OCI-LY7 (cell line): ENCODE data around the gene PRDM5. TPM values are rescaled to one million over a fixed set of nuclear protein-coding genes. Genes with fewer than 3 reads are reported as not detected.

Source experiments
- BruUV-seq: library from RNA; stranded (reverse); fragments of 400-500 nt; replicated peaks from 2 replicates; lab custom pipeline; 2021; lab: Mats Ljungman, UMichigan
- CTCF ChIA-PET: fragments of 300-600 bp; sonication (Branson Sonifier 250); formaldehyde crosslinking; loops from one replicate; lab custom pipeline; 2022; ENCODE audit warnings: antibody characterized with exemption; ENCODE audit not compliant: unreplicated experiment; lab: Charles Lee
- POLR2A ChIA-PET: fragments of 300-600 bp; sonication (Branson Sonifier 250); formaldehyde crosslinking; loops from one replicate; lab custom pipeline; 2022; ENCODE audit warnings: antibody characterized with exemption; lab: Charles Lee
- DNase-seq: peaks from one replicate; pipeline ENCODE4 v3.0.0-alpha.2; 2015; ENCODE audit warnings: low spot score
- H2AFZ ChIP-seq: fragments of 200-600 bp; sonication (generic), shearing (Covaris generic); 2 replicates; pipeline ENCODE4 v1.6.1; 2014; ENCODE audit warnings: mild to moderate bottlenecking, antibody characterized with exemption, low read length, moderate library complexity
- H3K27ac ChIP-seq: fragments of 200-600 bp; sonication (generic); 2 replicates; pipeline ENCODE4 v1.5.1; 2014; ENCODE audit warnings: mixed run types, low read depth, mild to moderate bottlenecking, moderate library complexity, low read length, inconsistent platforms; ENCODE audit not compliant: poor library complexity, severe bottlenecking
- H3K36me3 ChIP-seq: fragments of 200-600 bp; sonication (generic); 2 replicates; pipeline ENCODE4 v1.6.1; 2014; ENCODE audit warnings: mild to moderate bottlenecking, antibody characterized with exemption, low read length, moderate library complexity, mixed read lengths; ENCODE audit not compliant: insufficient read depth
- H3K4me1 ChIP-seq: fragments of 200-600 bp; sonication (generic); 2 replicates; pipeline ENCODE4 v1.5.1; 2014; ENCODE audit warnings: mild to moderate bottlenecking, low read length; ENCODE audit not compliant: insufficient read depth, poor library complexity, severe bottlenecking
- H3K4me2 ChIP-seq: fragments of 200-600 bp; sonication (generic); 2 replicates; pipeline ENCODE4 v1.6.1; 2014; ENCODE audit warnings: mild to moderate bottlenecking, low read length
- H3K4me3 ChIP-seq: fragments of 200-600 bp; sonication (generic); 2 replicates; pipeline ENCODE4 v1.5.1; 2014; ENCODE audit warnings: mild to moderate bottlenecking, low read depth, low read length; ENCODE audit not compliant: poor library complexity, severe bottlenecking
- H3K79me2 ChIP-seq: fragments of 200-600 bp; sonication (generic); 2 replicates; pipeline ENCODE4 v1.6.1; 2016; ENCODE audit warnings: low read depth, mild to moderate bottlenecking, low read length, moderate library complexity, mixed read lengths; ENCODE audit not compliant: insufficient read depth
- H3K9me2 ChIP-seq: fragments of 200-600 bp; sonication (generic); 2 replicates; pipeline ENCODE4 v1.6.1; 2016; ENCODE audit warnings: mild to moderate bottlenecking, low read length, mixed read lengths; ENCODE audit not compliant: insufficient read depth
- H3K9me3 ChIP-seq: fragments of 200-600 bp; sonication (generic); 2 replicates; pipeline ENCODE4 v1.6.1; 2014; ENCODE audit warnings: mild to moderate bottlenecking, mixed run types, low read length, mixed read lengths
- H4K20me1 ChIP-seq: fragments of 200-600 bp; sonication (generic); 2 replicates; pipeline ENCODE4 v1.6.1; 2014; ENCODE audit warnings: mild to moderate bottlenecking, antibody characterized with exemption, low read length, moderate library complexity, mixed read lengths; ENCODE audit not compliant: insufficient read depth
- CTCF ChIP-seq: fragments of 200-600 bp; sonication (generic); conservative IDR thresholded peaks from 2 replicates; pipeline ENCODE4 v1.5.1; 2014; ENCODE audit warnings: mild to moderate bottlenecking, antibody characterized with exemption, low read length, moderate library complexity, mixed read lengths
- EZH2phosphoT487 ChIP-seq: fragments of 200-600 bp; sonication (generic); IDR thresholded peaks from 2 replicates; pipeline ENCODE4 v1.6.1; 2018; ENCODE audit warnings: low read depth, borderline replicate concordance, mild to moderate bottlenecking, mixed run types, antibody characterized with exemption, low read length, moderate library complexity, mixed read lengths
- intact Hi-C: fragments of 100-400 bp; cut with micrococcal nuclease; formaldehyde crosslinking; loops from one replicate; pipeline ENCODE4 v1.10.0; 2022; ENCODE audit not compliant: unreplicated experiment
- total RNA-seq, 2 experiments: library from RNA; depleted of rRNA in 1 of 2; stranded (reverse); fragments of >200 nt in 1 of 2; shearing (Covaris generic) in 1 of 2; gene quantifications; 2 replicates each; pipeline ENCODE4 v1.2.3, GENCODE V29; 2014 to 2022

Gene PRDM5
- total RNA-seq, 2 experiments from 2014 or later, result 0.22 to 0.76 TPM

- BruUV-seq, result no TSS peak
- Histone ChIP-seq H3K4me2 (no peak overlapping the region), H3K4me3 (no peak overlapping the region), H2AFZ (no peak overlapping the region), H3K79me2 (no peaks in the 10 kb centered on the region), H3K9me3 (peaks cover 8% of the 10 kb centered on the region; the same call in 1 of the 2 replicates), H3K4me1 (no peaks in the 10 kb centered on the region), H3K9me2 (no peaks in the 10 kb centered on the region), H4K20me1 (no peaks in the 10 kb centered on the region), H3K27ac (no peak overlapping the region), H3K36me3 (no peaks in the 10 kb centered on the region; the same call in 1 of the 2 replicates)
- no peak for DNase-seq
- ChIA-PET POLR2A (interaction anchor here (0.6 to 1.6 kb wide), 4 partner anchors 9 to 270 kb away, joined by 3 to 6 read pairs (median 3); no protein-coding TSS in a partner anchor), CTCF (no interaction called here)
- intact Hi-C loops, result loop anchor here (1.0 kb wide), 2 partner anchors 43 to 89 kb away; no protein-coding TSS in a partner anchor
- no peak for TF ChIP-seq CTCF
Measured at GRCh38 chr4:120808475-120809141, 113.9 kb downstream of the PRDM5 start.

GRCh38 chr4:120801137-120801758 is 121.3 kb downstream of the PRDM5 start:
- H3K9me3 ChIP-seq, result no peaks in the 10 kb centered on the region
- POLR2A ChIA-PET, result no interaction called here
- CTCF ChIA-PET, result interaction anchor here (0.6 kb wide), 1 partner anchor 497 kb away, joined by 3 read pairs; no protein-coding TSS in a partner anchor
- H3K4me2 ChIP-seq, result no peak overlapping the region
- no peak overlapping the region for H3K27ac ChIP-seq
- no peaks in the 10 kb centered on the region for H3K79me2 ChIP-seq
- H3K4me3 ChIP-seq, result no peak overlapping the region
- H3K36me3 ChIP-seq, result no peaks in the 10 kb centered on the region
- H3K4me1 ChIP-seq, result no peaks in the 10 kb centered on the region
- DNase-seq, result no peak
- H2AFZ ChIP-seq, result no peak overlapping the region
- TF ChIP-seq CTCF, result no peak
- TF ChIP-seq EZH2phosphoT487, result no peak
- BruUV-seq, result no TSS peak
- no peaks in the 10 kb centered on the region for H3K9me2 ChIP-seq
- intact Hi-C loops, result no loop called here
- no peaks in the 10 kb centered on the region for H4K20me1 ChIP-seq

GRCh38 chr4:120798570-120798969 is 124.0 kb downstream of the PRDM5 start:
- Histone ChIP-seq H3K36me3 (no peaks in the 10 kb centered on the region), H2AFZ (no peak overlapping the region), H3K9me2 (no peaks in the 10 kb centered on the region), H3K4me2 (no peak overlapping the region), H3K79me2 (no peaks in the 10 kb centered on the region), H3K27ac (no peak overlapping the region), H3K9me3 (no peaks in the 10 kb centered on the region), H4K20me1 (no peaks in the 10 kb centered on the region), H3K4me3 (no peak overlapping the region), H3K4me1 (no peaks in the 10 kb centered on the region)
- DNase-seq, result no peak
- BruUV-seq, result no TSS peak
- CTCF ChIA-PET, result no interaction called here
- no peak for TF ChIP-seq EZH2phosphoT487
- intact Hi-C loops, result no loop called here
- POLR2A ChIA-PET, result interaction anchor here (0.7 to 1.7 kb wide), 19 partner anchors 8 to 409 kb away, joined by 3 to 8 read pairs (median 4); no protein-coding TSS in a partner anchor
